ENCODE data around the gene CEP70.

The CEP70 gene

GRCh38 chr3:138498991-138499390, 95.1 kb downstream of the CEP70 start:
- H3K36me3 ChIP-seq (ENCODE audit: control insufficient read depth in 1 of 2, insufficient read depth in 2 of 2, low read length in 2 of 2), result peaks cover 0 to 2% of the 10 kb centered on the region in 2 experiments
- H3K4me2 ChIP-seq (ENCODE audit: low read length), result no peak overlapping the region
- no peak overlapping the region for H3K23ac ChIP-seq (ENCODE audit: low read length)
- no peak overlapping the region for H2AK5ac ChIP-seq (ENCODE audit: low read length)
- H3K27me3 ChIP-seq (ENCODE audit: insufficient read depth, low read length), result no peaks in the 10 kb centered on the region
- H3K14ac ChIP-seq (ENCODE audit: low read length), result no peak overlapping the region
- no peaks in the 10 kb centered on the region for H3K4me1 ChIP-seq (ENCODE audit: control insufficient read depth in 1 of 2, insufficient read depth in 2 of 2, low read length in 2 of 2)
- H3K18ac ChIP-seq (ENCODE audit: low read length), result no peak overlapping the region
- H2BK5ac ChIP-seq (ENCODE audit: low read depth, low read length, poor library complexity), result no peak overlapping the region
- H3K27ac ChIP-seq (ENCODE audit: low read depth, low read length), result no peak overlapping the region
- H4K8ac ChIP-seq (ENCODE audit: low read depth, low read length), result no peak overlapping the region
- no peak overlapping the region for H3K9ac ChIP-seq (ENCODE audit: low read length)
- H4K91ac ChIP-seq (ENCODE audit: low read depth, low read length), result no peak overlapping the region
- H4K12ac ChIP-seq (ENCODE audit: low read depth, low read length), result no peak overlapping the region
- no peak overlapping the region for H2BK120ac ChIP-seq (ENCODE audit: insufficient read depth, low read length, poor library complexity)
- no peak for DNase-seq
- H3K79me1 ChIP-seq (ENCODE audit: low read length), result no peaks in the 10 kb centered on the region
- H3K4ac ChIP-seq (ENCODE audit: low read depth, low read length), result no peak overlapping the region
- no peaks in the 10 kb centered on the region for H3K9me3 ChIP-seq (ENCODE audit: insufficient read depth, low read depth, low read length)
- H2AFZ ChIP-seq (ENCODE audit: insufficient read depth, low read length, poor library complexity), result no peak overlapping the region
- H2BK12ac ChIP-seq (ENCODE audit: low read length), result no peak overlapping the region
- H3K4me3 ChIP-seq (ENCODE audit: low read depth, low read length), result no peak overlapping the region
- no peaks in the 10 kb centered on the region for H3K79me2 ChIP-seq (ENCODE audit: control insufficient read depth, insufficient read depth, low read length, poor library complexity)

DNA sequence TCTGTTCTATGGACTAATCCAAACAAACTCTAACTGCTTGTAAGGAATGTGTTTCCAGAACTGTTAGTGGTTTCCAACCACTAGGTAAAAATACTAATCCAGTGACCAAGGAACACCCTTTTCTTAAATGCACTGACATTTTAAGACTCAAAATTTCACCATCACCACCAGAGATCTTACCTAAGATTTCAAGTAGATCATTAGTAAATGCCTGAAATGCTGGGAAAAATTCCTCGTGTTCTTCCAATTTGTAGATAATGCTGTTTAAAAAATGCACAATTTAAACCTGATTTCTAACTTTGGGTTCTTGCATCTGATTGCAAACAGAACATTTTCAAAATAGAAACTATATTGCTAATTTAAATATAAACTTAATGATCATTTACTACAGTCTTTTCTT, 96.2 kb downstream of the CEP70 start:
- no peak overlapping the region for H2BK12ac ChIP-seq (ENCODE audit: low read length)
- no peaks in the 10 kb centered on the region for H3K79me2 ChIP-seq (ENCODE audit: control insufficient read depth, insufficient read depth, low read length, poor library complexity)
- H2BK120ac ChIP-seq (ENCODE audit: insufficient read depth, low read length, poor library complexity), result no peak overlapping the region
- H3K14ac ChIP-seq (ENCODE audit: low read length), result no peak overlapping the region
- no peak overlapping the region for H2AK5ac ChIP-seq (ENCODE audit: low read length)
- no peak overlapping the region for H2BK5ac ChIP-seq (ENCODE audit: low read depth, low read length, poor library complexity)
- no peaks in the 10 kb centered on the region for H3K27me3 ChIP-seq (ENCODE audit: insufficient read depth, low read length)
- DNase-seq, result peak; percentile 21 to 94
- H3K9ac ChIP-seq (ENCODE audit: low read length), result no peak overlapping the region
- H4K8ac ChIP-seq (ENCODE audit: low read depth, low read length), result no peak overlapping the region
- H3K36me3 ChIP-seq (ENCODE audit: control insufficient read depth in 1 of 2, insufficient read depth in 2 of 2, low read length in 2 of 2), result peaks cover 0 to 2% of the 10 kb centered on the region in 2 experiments
- H3K79me1 ChIP-seq (ENCODE audit: low read length), result no peaks in the 10 kb centered on the region
- no peak overlapping the region for H4K91ac ChIP-seq (ENCODE audit: low read depth, low read length)
- no CpG with 5 or more reads among the region's 1 CpG for WGBS (ENCODE audit: extremely low coverage, insufficient coverage, insufficient read length)
- no peak overlapping the region for H3K4me3 ChIP-seq (ENCODE audit: low read depth, low read length)
- no peaks in the 10 kb centered on the region for H3K4me1 ChIP-seq (ENCODE audit: control insufficient read depth in 1 of 2, insufficient read depth in 2 of 2, low read length in 2 of 2)
- no peak overlapping the region for H3K23ac ChIP-seq (ENCODE audit: low read length)
- no peaks in the 10 kb centered on the region for H3K9me3 ChIP-seq (ENCODE audit: insufficient read depth, low read depth, low read length)
- H4K12ac ChIP-seq (ENCODE audit: low read depth, low read length), result no peak overlapping the region
- no peak overlapping the region for H3K27ac ChIP-seq (ENCODE audit: low read depth, low read length)
- no peak overlapping the region for H3K4ac ChIP-seq (ENCODE audit: low read depth, low read length)
- H3K4me2 ChIP-seq (ENCODE audit: low read length), result no peak overlapping the region
- H3K18ac ChIP-seq (ENCODE audit: low read length), result no peak overlapping the region
- H2AFZ ChIP-seq (ENCODE audit: insufficient read depth, low read length, poor library complexity), result no peak overlapping the region

- no peaks in the 10 kb centered on the region for H3K79me1 ChIP-seq (ENCODE audit: low read length)
- H3K23ac ChIP-seq (ENCODE audit: low read length), result no peak overlapping the region
Measured at GRCh38 chr3:138497021-138497420, 97.0 kb downstream of the CEP70 start.

DNA sequence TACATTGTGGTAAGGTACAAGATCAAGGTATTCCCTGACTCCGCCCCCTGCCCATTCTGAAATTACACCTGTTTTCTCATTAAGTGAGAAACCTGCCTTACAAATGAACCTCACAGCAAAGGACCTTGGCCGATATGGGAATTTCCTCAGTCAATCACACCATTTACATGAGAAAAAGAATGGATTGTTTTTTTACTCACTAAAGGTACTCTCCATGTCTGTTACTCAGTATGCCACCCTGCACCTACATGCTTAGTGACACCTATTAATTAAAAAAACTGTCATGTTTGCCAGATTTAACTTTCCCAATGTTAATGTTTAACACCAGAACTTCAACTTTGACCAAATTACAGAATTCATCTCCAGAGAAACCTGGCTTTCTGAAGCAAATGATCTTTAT, 97.6 kb downstream of the CEP70 start:
- H3K9me3 ChIP-seq (ENCODE audit: insufficient read depth, low read depth, low read length), result no peaks in the 10 kb centered on the region
- no peak for DNase-seq
- H2BK5ac ChIP-seq (ENCODE audit: low read depth, low read length, poor library complexity), result no peak overlapping the region
- H3K27me3 ChIP-seq (ENCODE audit: insufficient read depth, low read length), result no peaks in the 10 kb centered on the region
- H3K79me1 ChIP-seq (ENCODE audit: low read length), result no peaks in the 10 kb centered on the region
- no peaks in the 10 kb centered on the region for H3K4me1 ChIP-seq (ENCODE audit: control insufficient read depth in 1 of 2, insufficient read depth in 2 of 2, low read length in 2 of 2)
- no peak overlapping the region for H4K8ac ChIP-seq (ENCODE audit: low read depth, low read length)
- H3K36me3 ChIP-seq (ENCODE audit: control insufficient read depth in 1 of 2, insufficient read depth in 2 of 2, low read length in 2 of 2), result peaks cover 0 to 2% of the 10 kb centered on the region in 2 experiments
- H3K4ac ChIP-seq (ENCODE audit: low read depth, low read length), result no peak overlapping the region
- no peak overlapping the region for H3K9ac ChIP-seq (ENCODE audit: low read length)
- no peak overlapping the region for H2AFZ ChIP-seq (ENCODE audit: insufficient read depth, low read length, poor library complexity)
- no peak overlapping the region for H3K4me3 ChIP-seq (ENCODE audit: low read depth, low read length)
- no peak overlapping the region for H2BK120ac ChIP-seq (ENCODE audit: insufficient read depth, low read length, poor library complexity)
- H3K18ac ChIP-seq (ENCODE audit: low read length), result no peak overlapping the region
- no peak overlapping the region for H3K14ac ChIP-seq (ENCODE audit: low read length)
- H3K23ac ChIP-seq (ENCODE audit: low read length), result no peak overlapping the region
- H3K79me2 ChIP-seq (ENCODE audit: control insufficient read depth, insufficient read depth, low read length, poor library complexity), result no peaks in the 10 kb centered on the region
- no peak overlapping the region for H2AK5ac ChIP-seq (ENCODE audit: low read length)
- no peak overlapping the region for H3K27ac ChIP-seq (ENCODE audit: low read depth, low read length)
- no peak overlapping the region for H3K4me2 ChIP-seq (ENCODE audit: low read length)
- H4K91ac ChIP-seq (ENCODE audit: low read depth, low read length), result no peak overlapping the region
- no CpG with 5 or more reads among the region's 2 CpGs for WGBS (ENCODE audit: extremely low coverage, insufficient coverage, insufficient read length)
- H2BK12ac ChIP-seq (ENCODE audit: low read length), result no peak overlapping the region
- no peak overlapping the region for H4K12ac ChIP-seq (ENCODE audit: low read depth, low read length)

More at GRCh38 chr3:138497021-138497420, 97.0 kb downstream of the CEP70 start:
- Histone ChIP-seq H4K91ac (ENCODE audit: low read depth, low read length) (no peak overlapping the region), H3K4me1 (ENCODE audit: control insufficient read depth in 1 of 2, insufficient read depth in 2 of 2, low read length in 2 of 2) (no peaks in the 10 kb centered on the region), H3K27me3 (ENCODE audit: insufficient read depth, low read length) (no peaks in the 10 kb centered on the region), H3K79me2 (ENCODE audit: control insufficient read depth, insufficient read depth, low read length, poor library complexity) (no peaks in the 10 kb centered on the region), H3K4me2 (ENCODE audit: low read length) (no peak overlapping the region), H3K36me3 (ENCODE audit: control insufficient read depth in 1 of 2, insufficient read depth in 2 of 2, low read length in 2 of 2) (peaks cover 0 to 2% of the 10 kb centered on the region in 2 experiments), H3K9ac (ENCODE audit: low read length) (no peak overlapping the region), H3K14ac (ENCODE audit: low read length) (no peak overlapping the region), H2AFZ (ENCODE audit: insufficient read depth, low read length, poor library complexity) (no peak overlapping the region), H3K18ac (ENCODE audit: low read length) (no peak overlapping the region), H4K12ac (ENCODE audit: low read depth, low read length) (no peak overlapping the region), H2BK5ac (ENCODE audit: low read depth, low read length, poor library complexity) (no peak overlapping the region), H2AK5ac (ENCODE audit: low read length) (no peak overlapping the region), H2BK12ac (ENCODE audit: low read length) (no peak overlapping the region), H2BK120ac (ENCODE audit: insufficient read depth, low read length, poor library complexity) (no peak overlapping the region), H3K4ac (ENCODE audit: low read depth, low read length) (no peak overlapping the region), H3K9me3 (ENCODE audit: insufficient read depth, low read depth, low read length) (no peaks in the 10 kb centered on the region), H4K8ac (ENCODE audit: low read depth, low read length) (no peak overlapping the region), H3K27ac (ENCODE audit: low read depth, low read length) (no peak overlapping the region), H3K4me3 (ENCODE audit: low read depth, low read length) (no peak overlapping the region)
- no peak for DNase-seq

All from trophoblast cell (in vitro differentiated cells and primary cell).